Measurements from ENCODE around the gene TBX1. TPM values are rescaled to one million over a fixed set of nuclear protein-coding genes. Genes with fewer than 3 reads are reported as not detected.

The TBX1 gene
- not detected for total RNA-seq

DNA sequence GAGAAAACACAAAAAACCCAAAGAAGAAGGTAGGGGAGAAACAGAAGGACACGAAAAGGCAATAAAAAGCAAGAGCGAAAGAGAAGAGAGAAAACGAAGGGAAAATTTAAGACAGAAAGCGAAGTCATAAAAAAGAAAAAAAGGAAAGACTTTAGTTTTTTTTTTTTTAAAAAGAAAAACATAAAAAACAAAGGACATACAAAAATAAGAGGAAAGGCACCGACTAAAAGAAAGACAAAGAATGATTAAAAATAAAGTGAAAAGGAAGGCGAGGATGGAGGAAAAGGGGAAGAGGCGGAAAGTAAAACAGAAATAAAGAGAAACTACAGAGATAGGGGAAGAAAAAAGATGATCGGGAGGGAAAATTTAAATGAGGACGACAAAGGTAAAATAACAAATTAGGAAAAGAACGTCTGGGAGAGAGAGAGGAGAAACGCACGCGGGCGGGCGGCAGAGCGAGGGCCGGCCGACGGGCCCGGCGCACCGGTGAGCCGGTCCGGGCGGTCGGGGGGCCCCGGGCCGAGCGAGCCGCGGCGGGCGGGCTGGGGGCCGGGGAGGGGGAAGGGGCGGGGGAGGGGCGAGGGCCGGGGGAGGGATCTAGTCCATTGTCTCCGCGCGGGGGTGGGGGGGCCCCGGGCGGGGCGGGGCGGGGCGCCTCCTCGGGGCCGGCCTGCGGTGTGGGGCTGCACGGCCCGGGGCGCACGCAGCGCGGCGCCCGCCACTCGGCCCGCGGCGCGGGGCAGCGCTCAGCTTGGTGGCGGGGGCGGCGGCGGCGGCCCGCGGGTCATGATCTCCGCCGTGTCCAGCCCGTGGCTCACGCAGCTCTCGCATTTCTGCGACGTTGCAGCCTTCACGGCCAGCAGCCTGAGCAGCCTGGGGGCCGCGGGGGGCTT is at the start of gene TBX1:
Gene TBX1 (plus strand): TSS at position 721 of the 893 bp plus-strand sequence. CDS start 66 bp downstream, at position 787.

DNA sequence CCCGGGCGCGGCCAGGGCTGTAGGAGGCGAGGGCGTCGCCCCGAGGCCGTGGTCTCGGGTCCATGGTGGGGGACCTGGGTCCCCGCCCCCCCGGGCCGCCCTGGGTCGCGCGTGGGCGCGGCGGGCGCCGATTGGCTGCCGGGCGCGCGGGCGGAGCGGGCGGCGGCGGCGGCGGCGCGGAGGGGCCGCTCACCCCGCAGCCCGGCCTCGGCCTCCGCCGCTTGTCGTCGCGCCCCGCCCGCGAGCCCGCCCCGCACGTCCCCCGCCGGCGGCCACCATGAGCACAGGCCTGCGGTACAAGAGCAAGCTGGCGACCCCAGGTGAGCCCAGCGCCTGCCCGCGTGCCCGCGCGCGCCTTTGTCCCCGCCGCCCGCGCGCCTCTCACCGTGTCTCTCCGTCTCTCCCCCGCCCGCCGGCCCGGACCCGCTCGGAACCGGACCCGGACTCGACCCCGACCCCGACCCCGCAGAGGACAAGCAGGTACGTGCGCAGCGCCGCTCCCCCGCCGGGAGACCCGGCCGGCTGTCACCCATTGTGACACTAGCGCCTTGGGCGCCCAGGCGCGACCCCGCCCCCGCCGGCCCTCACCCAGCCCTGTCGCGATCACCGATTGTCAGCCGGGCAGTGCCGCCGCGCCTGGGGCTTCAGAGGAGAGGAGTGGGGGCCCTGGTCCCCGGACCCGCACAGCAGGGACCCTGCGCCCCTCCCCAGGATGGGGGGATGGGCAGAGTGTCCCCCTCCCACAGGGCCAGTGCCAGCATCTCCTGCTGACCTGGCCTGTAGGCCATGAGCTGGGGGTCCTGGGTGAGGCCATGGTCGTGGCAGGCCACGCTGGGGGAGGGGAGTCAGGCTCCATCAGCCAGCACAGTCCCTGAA is 46.0 kb upstream of the TBX1 start, which contains the start of gene SEPTIN5:
Gene SEPTIN5 (plus strand): TSS at position 192 of the 876 bp plus-strand sequence. CDS start 86 bp downstream, at position 278.

DNA sequence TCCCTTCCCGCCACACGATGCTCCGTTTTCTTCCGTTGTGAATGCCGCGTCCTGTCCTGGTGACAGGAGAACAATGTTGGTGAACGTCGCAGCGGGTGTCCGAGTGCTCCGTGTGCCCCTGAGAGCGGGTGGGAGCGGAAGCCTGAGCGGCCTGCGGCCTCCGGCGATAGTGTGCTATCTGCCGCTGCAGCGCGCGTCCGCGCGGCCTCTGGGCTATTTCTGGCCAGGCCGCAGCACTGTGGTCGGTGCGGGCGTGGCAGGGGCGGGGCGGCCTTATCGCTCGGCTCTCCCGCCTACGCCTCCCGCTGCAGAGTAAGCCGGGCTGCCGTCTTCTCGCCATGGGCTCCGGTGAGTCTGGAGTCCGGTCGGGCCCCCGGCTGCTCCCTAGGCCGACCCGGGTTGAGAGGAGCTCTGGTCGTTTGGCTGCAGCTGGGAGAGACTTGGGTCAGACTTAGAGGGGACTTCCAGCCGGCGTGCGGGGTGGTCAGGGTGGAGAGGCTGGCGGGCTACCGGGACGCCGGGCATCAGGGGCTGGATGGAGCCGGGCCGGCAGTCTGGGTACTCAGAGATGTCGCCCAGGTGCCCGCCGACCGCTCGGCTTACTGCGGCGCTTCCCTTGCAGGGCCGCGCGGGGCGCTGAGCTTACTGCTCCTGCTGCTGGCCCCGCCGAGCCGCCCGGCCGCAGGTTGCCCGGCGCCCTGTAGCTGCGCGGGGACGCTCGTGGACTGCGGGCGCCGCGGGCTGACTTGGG is 37.2 kb upstream of the TBX1 start, which contains the start of gene GP1BB:
Gene GP1BB (plus strand): TSS at position 308 of the 751 bp plus-strand sequence. CDS start 31 bp downstream, at position 339.

Other genes with a start within 250 kb of the TBX1 start
- gene CLDN5, start 236.4 kb upstream of the TBX1 start, total RNA-seq = under 1 TPM in 1 of 2 donors, not detected in 1; under 0.01 TPM
- gene SEPTIN5, start 46.3 kb upstream of the TBX1 start, total RNA-seq = 1 to 10 TPM; 4.7 to 6.9 TPM
- under 1 TPM in 1 of 2 donors, not detected in 1; under 0.01 TPM for gene GP1BB, start 37.2 kb upstream of the TBX1 start, total RNA-seq
- 10 to 100 TPM in 1 of 2 donors, 1 to 10 TPM in 1; 5.2 to 11.0 TPM for gene GNB1L, start 94.1 kb downstream of the TBX1 start, total RNA-seq
- 1 to 10 TPM; 6.9 to 8.7 TPM for gene RTL10, start 94.1 kb downstream of the TBX1 start, total RNA-seq
- 100 to 1,000 TPM; 176 to 327 TPM for gene COMT, start 181.0 kb downstream of the TBX1 start, total RNA-seq
- gene TXNRD2, start 181.0 kb downstream of the TBX1 start, total RNA-seq = 10 to 100 TPM; 21.6 to 24.1 TPM